ENCODE data around the gene FHIT.

The FHIT gene

GRCh38 chr3:59793976-59794375, 1457.3 kb downstream of the FHIT start:
- no peak for DNase-seq (ENCODE audit: low spot score)

DNA sequence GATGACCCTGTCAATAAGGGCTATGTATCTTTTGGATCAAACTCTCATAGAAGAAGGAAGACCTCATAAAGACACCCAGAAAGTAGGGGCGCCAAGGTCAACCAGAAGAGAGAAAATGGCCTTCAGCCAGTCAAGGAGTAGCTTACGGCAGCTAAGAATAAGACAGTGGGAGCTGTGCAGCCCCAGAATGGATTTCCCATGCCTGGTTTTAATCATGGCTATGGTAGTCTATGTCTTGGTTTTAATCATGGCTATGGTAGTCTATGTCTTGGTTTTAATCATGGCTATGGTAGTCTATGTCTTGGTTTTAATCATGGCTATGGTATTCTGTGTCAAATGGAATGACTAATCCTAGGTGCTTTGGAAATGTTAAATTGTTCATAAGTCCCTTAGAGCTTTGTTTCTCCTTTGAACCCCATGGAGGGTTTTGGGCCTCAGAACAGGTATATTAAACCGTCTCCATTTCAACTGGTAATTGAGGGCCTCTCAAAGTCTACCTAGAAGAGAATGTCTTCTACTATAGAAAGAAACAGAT, 1459.4 kb downstream of the FHIT start:
- DNase-seq (ENCODE audit: low spot score) = no peak

- DNase-seq (ENCODE audit: low spot score) = no peak
These were observed 1461.0 kb downstream of the FHIT start for GRCh38 chr3:59790241-59790640.

- no peak for DNase-seq (ENCODE audit: low spot score)
These were observed 1462.5 kb downstream of the FHIT start for GRCh38 chr3:59788801-59789200.

- no peak for DNase-seq (ENCODE audit: low spot score)
These were observed 1463.1 kb downstream of the FHIT start for GRCh38 chr3:59788133-59788532.

GRCh38 chr3:59786374-59786773, 1464.9 kb downstream of the FHIT start:
- no peak for DNase-seq (ENCODE audit: low spot score)

DNA sequence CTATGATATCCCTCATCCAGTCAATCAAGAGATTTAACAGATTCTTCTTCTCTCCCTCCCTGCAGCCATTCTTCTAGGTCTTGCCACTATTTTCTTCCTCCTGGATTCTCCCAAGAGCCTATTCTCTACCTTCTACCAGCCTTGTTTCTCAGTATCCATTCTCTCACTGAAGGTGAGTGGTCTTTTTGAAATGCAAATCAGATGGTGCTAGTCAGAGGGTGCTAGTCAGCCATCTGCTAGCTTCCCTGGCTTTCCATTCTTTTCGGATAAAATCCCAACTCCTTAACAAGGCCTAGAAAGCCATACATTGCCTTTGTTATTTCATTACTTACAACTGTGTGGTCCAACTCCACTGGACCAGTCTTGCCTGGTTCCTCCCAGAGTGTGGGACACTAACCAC, 1467.1 kb downstream of the FHIT start:
- DNase-seq (ENCODE audit: low spot score) = no peak

DNA sequence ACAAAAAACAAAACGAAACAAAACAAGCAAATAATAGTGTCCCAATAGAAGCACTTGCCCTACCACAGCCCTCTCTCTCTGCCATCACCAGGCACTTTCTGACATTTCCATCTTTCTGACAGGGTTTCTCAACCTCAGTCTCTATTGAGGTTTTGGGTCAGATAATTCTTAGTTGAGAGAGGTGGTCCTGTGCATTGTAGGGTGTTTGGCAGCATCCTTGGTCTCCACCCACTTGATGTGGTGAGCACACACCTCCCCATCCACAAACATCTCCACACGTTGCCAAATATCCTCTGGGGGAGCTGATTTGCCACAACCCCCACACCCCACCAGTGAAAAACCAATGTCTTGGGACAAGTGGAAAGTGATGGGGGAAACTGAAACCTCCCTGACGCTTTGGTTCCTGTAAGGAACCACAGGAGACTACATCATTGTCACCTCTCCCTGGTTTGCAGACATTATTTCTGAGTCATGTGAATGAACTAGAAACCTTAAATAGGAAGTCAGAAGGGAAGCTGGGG, 1467.7 kb downstream of the FHIT start:
- no peak for DNase-seq (ENCODE audit: low spot score)

- no peak for DNase-seq (ENCODE audit: low spot score)
These were observed 1468.6 kb downstream of the FHIT start for GRCh38 chr3:59782664-59783063.

GRCh38 chr3:59780209-59780608, 1471.0 kb downstream of the FHIT start:
- no peak for DNase-seq (ENCODE audit: low spot score)

GRCh38 chr3:59779260-59779659, 1472.0 kb downstream of the FHIT start:
- DNase-seq (ENCODE audit: low spot score) = no peak

GRCh38 chr3:59777667-59778077, 1473.6 kb downstream of the FHIT start:
- DNase-seq (ENCODE audit: low spot score) = no peak

DNA sequence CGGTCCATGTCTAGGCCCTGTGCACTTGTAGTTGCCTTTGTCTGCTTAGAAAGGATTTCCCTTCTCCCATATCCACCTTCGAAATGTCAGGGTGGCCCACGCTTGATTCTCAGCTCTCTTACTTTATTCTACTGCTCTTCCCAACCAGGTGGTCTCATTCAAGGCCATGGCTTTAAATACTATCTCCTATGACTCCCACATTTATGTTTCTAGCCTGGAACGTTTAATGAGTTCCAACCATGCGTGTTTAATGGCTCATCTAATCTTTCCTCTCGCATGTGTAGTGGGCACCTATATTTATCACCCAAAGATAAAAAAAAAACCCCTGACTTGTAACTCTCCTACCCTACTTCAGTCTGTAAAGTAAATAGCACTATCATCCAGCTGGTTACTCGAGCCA, 1474.2 kb downstream of the FHIT start:
- no peak for DNase-seq (ENCODE audit: low spot score)

DNA sequence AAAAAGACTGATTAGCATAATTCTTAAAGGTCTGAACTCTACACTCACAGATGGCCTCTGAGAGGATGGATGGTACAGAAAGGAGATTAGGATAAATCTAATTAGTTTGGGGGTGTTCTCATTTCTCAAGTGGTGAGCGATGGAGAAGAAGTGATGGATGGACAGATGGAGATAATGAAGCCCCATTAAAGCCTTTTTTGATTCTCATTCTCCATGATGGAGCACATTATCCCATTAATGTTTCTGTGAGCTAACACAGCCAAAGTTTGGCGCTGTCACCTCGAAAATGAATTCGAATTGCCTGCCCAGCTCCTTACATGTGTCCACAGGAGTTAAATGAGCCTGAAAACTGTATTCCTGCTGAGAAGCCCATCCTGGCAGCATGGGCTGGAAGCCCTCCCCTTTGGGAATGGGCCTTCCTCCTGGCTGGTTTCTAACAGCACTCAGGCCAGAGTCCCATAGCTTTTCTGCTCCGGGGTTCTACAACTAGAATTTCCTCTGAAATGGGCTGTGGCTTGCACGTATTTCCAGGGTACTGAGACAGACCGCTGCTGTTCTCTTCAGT, 1475.4 kb downstream of the FHIT start:
- no peak for DNase-seq (ENCODE audit: low spot score)

DNA sequence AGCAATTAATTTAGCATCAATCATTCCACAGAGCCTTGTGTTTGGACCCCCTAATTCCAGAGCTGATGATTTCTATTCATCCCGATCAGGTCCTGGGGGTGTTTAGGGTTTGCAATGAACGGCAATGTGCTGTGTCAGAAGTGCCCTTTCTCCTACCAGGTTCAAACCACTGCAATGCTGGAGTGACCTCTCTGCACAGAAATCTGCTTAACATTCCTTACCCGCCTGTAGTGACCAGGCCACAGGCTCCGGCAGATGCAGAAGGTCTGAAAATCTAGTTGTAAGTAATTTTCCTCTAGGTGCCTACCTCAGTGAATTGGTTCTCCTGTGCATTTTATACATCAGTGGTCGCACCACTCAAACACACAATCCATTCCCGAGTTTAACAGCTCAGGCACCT, 1476.1 kb downstream of the FHIT start:
- DNase-seq (ENCODE audit: low spot score) = no peak

- DNase-seq (ENCODE audit: low spot score) = no peak
These were observed 1476.6 kb downstream of the FHIT start for GRCh38 chr3:59774634-59775033.

GRCh38 chr3:59774000-59774399, 1477.3 kb downstream of the FHIT start:
- DNase-seq (ENCODE audit: low spot score) = no peak

DNA sequence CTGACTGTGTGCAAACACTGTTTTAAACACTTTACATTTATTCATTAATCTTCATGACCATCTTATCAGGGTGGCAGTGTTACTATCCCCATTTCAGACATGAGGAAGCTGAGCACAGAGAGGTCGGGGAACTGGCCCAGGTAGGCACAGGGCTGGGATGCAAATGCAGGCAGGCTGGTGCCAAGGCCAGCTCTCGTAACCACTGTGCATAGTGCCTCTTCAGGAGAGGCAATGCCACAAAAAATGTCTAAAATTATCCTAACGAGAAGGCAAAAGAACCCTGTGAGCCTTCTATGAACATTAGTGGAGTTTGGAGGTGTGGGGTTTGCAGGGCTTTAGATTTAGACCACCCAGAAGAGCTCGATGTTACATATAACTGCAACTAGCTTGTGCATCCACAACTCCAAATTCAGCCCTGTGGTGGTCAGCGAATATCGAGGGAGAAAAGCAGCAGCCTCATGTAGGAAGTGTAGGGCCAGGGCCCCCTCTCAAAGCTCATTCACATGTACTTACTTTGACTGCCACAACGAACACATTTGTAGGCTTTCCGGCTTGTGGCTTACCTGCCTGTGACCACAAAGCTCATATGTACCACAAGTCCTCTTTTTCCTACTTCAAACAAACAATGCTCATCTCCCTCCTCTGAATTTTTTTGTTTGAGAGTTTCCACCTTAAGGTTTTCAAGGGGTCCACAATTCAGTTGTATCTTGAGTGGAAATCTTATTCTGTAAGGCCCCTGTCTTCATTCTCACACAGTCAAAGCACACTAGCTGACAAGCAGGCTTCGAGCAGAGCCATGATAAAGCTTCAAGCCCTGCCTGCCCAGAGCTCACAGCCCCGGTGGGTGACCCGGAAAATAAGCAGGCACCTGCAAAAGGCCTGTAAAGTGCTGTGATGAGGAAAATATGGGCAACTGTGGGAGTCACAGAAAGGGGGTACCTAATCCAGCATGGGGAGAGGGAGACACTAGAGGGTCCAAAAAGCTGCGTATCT, 1478.5 kb downstream of the FHIT start:
- no peak for DNase-seq (ENCODE audit: low spot score)

GRCh38 chr3:59771768-59772181, 1479.5 kb downstream of the FHIT start:
- DNase-seq (ENCODE audit: low spot score) = no peak

DNA sequence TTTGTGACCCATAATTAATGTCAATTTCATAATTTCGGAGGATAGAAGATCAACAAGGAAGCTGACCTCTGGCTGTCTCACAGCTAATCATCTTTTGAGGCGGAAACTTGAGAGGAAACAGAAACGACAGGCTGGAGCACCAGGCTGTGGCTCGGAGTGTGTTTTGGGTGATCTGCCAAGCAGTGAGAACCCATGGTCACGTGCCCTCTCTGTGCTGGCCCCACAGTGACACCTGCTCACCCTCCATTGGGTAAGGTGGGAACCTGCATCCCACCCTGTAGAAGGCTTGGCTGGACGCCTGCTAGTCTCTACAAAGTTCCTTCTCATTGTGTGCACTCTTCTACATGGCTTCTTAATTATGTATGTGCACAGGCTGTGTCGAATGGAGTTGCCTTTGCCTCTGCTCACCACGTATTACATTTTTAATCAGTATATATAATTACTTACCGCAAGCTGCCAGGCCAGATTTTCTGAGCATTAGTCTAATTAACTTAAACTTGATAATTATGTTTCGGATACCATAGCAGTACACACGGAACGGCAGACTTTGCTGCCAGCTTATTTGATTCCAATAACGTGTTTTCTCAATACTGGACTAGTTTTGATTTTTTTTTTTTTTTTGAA, 1482.0 kb downstream of the FHIT start:
- DNase-seq (ENCODE audit: low spot score) = no peak

- no peak for DNase-seq (ENCODE audit: low spot score)
These were observed 1484.9 kb downstream of the FHIT start for GRCh38 chr3:59766200-59766872.

DNA sequence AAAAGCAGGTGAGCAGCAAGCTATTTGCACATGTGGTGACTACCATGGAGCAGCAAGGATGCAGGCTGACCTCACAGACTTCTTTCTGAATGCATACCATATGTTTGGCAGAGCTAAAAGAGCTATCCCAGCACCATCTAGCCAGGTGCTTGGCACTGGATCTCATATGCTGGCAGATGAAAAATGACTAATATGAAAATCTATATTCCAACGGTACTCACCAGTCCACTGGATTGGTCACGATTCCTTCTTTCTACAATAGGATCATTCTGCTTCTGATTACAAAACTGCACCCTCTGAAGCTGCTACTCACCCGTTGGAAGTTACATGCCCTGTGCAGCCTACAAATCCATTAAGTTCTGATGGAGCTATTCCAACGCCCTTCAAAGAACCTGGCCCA, 1487.1 kb downstream of the FHIT start:
- DNase-seq (ENCODE audit: low spot score) = no peak
